HL-60/S4 treated with retinoic acid at 250 ng/mL for 4 days and 3 days (cell line): Measurements from ENCODE around the gene SPTLC3.

Experiments
- in situ Hi-C: fragments of 300-500 bp; cut with MboI; formaldehyde crosslinking; loops from 2 replicates; pipeline ENCODE4 v1.7.0; 2022; ENCODE audit warnings: low sequenced_read_pairs

The SPTLC3 gene

GRCh38 chr20:12984069-12984765, 24.6 kb upstream of the SPTLC3 start:
- in situ Hi-C loops = no loop called here

- in situ Hi-C loops = no loop called here
Observed at GRCh38 chr20:12984863-12985262, 23.9 kb upstream of the SPTLC3 start.

- in situ Hi-C loops = no loop called here
Observed at GRCh38 chr20:12987261-12987660, 21.5 kb upstream of the SPTLC3 start.

GRCh38 chr20:12989586-12990115, 19.1 kb upstream of the SPTLC3 start:
- in situ Hi-C loops = no loop called here

GRCh38 chr20:12997128-12997655, 11.6 kb upstream of the SPTLC3 start:
- in situ Hi-C loops = no loop called here

- in situ Hi-C loops = no loop called here
Observed at GRCh38 chr20:12998046-12998445, 10.7 kb upstream of the SPTLC3 start.

GRCh38 chr20:12999201-12999600, 9.6 kb upstream of the SPTLC3 start:
- in situ Hi-C loops = no loop called here

GRCh38 chr20:13002251-13002650, 6.5 kb upstream of the SPTLC3 start:
- in situ Hi-C loops = no loop called here

GRCh38 chr20:13006825-13007224, 1.9 kb upstream of the SPTLC3 start:
- in situ Hi-C loops = no loop called here

GRCh38 chr20:13007596-13007995, 1.2 kb upstream of the SPTLC3 start:
- in situ Hi-C loops = no loop called here

GRCh38 chr20:13009682-13010406, 1.1 kb downstream of the SPTLC3 start:
- in situ Hi-C loops = no loop called here

GRCh38 chr20:13012886-13013285, 4.1 kb downstream of the SPTLC3 start:
- in situ Hi-C loops = no loop called here

GRCh38 chr20:13013411-13013810, 4.6 kb downstream of the SPTLC3 start:
- in situ Hi-C loops = no loop called here

GRCh38 chr20:13017235-13017634, 8.5 kb downstream of the SPTLC3 start:
- in situ Hi-C loops = no loop called here

- in situ Hi-C loops = no loop called here
Observed at GRCh38 chr20:13017883-13018535, 9.2 kb downstream of the SPTLC3 start.

- in situ Hi-C loops = no loop called here
Observed at GRCh38 chr20:13021205-13021970, 12.6 kb downstream of the SPTLC3 start.

- in situ Hi-C loops = no loop called here
Observed at GRCh38 chr20:13022401-13023155, 13.8 kb downstream of the SPTLC3 start.

GRCh38 chr20:13024596-13024995, 15.8 kb downstream of the SPTLC3 start:
- in situ Hi-C loops = no loop called here

GRCh38 chr20:13025181-13025580, 16.4 kb downstream of the SPTLC3 start:
- in situ Hi-C loops = no loop called here

- in situ Hi-C loops = no loop called here
Observed at GRCh38 chr20:13028001-13028400, 19.2 kb downstream of the SPTLC3 start.
